ENCODE measurements around the gene GOPC. TPM values are rescaled to one million over a fixed set of nuclear protein-coding genes. Genes with fewer than 3 reads are reported as not detected.

Gene GOPC
- total RNA-seq, 1 experiment from 2014 or later, result 15.4 TPM

DNA sequence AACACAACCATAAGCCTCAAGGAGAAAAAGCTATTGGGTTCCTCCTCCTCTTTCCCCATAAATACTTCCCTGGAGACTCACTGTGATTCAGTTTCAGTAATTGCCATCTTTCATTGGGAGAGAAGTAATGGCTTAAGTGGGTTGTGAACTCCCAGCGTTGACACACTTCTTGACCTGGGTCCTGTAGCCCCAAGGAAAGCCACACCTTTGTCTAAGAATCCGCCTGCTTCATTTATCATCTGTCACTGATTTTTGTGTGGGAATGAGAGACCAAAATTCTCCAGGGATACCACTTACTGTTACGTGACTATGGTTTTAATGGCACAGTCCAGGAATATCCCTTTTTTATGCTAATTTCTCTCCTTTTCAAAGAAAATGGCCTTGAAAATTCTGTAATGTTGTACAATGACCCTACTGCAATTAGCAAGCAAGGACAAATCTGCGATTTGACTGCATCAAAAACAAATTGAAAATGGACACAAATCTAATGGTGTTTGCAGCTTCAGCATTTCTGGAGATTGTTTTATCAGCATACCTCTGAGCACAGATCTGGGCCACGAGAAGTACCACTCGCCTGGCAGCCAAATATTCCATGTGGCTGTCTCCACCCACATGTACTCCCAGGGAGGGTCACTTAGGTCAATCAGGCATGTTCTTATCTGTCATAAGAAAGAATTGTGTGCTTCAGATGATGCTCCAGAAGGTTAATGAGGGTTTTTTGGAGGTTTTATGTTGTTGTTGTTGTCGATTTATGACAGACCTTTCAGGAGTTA is 90.1 kb downstream of the GOPC start:
- Histone ChIP-seq H3K27me3 (no peaks in the 10 kb centered on the region), H3K36me3 (peaks cover 15% of the 10 kb centered on the region)
- no peak for DNase-seq

More for the DNA sequence above, 90.1 kb downstream of the GOPC start:
- H3K9me3 ChIP-seq, result no peaks in the 10 kb centered on the region
- H3K4me3 ChIP-seq, result no peak overlapping the region

Other genes starting within 250 kb of the GOPC start
- gene ROS1, start 176.6 kb downstream of the GOPC start, total RNA-seq (2014; rRNA removed; shearing (Covaris generic); ENCODE audit: low replicate concordance), result 0.43 and 0.76 TPM in 2 replicates
- gene DCBLD1, start 119.8 kb downstream of the GOPC start, total RNA-seq (2014; rRNA removed; shearing (Covaris generic); ENCODE audit: low replicate concordance), result 20.9 and 34.8 TPM in 2 replicates
- gene NUS1, start 73.0 kb upstream of the GOPC start, total RNA-seq (2014; rRNA removed; shearing (Covaris generic); ENCODE audit: low replicate concordance), result 33.9 and 44.9 TPM in 2 replicates

Measured in MG63 (cell line).